ENCODE measurements around the gene SLC35F3. TPM values are rescaled to one million over a fixed set of nuclear protein-coding genes. Genes with fewer than 3 reads are reported as not detected.

The SLC35F3 gene
- total and polyA plus RNA-seq, 2 donors from 2014 or later: 0.41 to 0.66 TPM

GRCh38 chr1:234362558-234362957, 458.1 kb downstream of the SLC35F3 start:
- intact Hi-C loops (cut with DNase I): no loop called here
- no peak overlapping the region for H3K9ac ChIP-seq (ENCODE audit: low read length in 3 of 3)
- TF ChIP-seq, protein P1, sequence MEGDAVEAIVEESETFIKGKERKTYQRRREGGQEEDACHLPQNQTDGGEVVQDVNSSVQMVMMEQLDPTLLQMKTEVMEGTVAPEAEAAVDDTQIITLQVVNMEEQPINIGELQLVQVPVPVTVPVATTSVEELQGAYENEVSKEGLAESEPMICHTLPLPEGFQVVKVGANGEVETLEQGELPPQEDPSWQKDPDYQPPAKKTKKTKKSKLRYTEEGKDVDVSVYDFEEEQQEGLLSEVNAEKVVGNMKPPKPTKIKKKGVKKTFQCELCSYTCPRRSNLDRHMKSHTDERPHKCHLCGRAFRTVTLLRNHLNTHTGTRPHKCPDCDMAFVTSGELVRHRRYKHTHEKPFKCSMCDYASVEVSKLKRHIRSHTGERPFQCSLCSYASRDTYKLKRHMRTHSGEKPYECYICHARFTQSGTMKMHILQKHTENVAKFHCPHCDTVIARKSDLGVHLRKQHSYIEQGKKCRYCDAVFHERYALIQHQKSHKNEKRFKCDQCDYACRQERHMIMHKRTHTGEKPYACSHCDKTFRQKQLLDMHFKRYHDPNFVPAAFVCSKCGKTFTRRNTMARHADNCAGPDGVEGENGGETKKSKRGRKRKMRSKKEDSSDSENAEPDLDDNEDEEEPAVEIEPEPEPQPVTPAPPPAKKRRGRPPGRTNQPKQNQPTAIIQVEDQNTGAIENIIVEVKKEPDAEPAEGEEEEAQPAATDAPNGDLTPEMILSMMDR (IDR thresholded peaks at IDR 0.05; ENCODE audit: borderline replicate concordance, extremely low read depth, insufficient read depth): no peak
- DNase-seq (no peak), FAIRE-seq (no peak)
- H3K36me3 ChIP-seq (ENCODE audit: control insufficient read depth in 2 of 3, insufficient read depth in 3 of 3, low read length in 3 of 3): no peaks in the 10 kb centered on the region
- no peak overlapping the region for H3K27ac ChIP-seq (ENCODE audit: low read depth in 2 of 2, low read length in 2 of 2)
- H3K4me3 ChIP-seq (ENCODE audit: low read length in 3 of 3): no peak overlapping the region
- no peaks in the 10 kb centered on the region for H3K27me3 ChIP-seq (ENCODE audit: control insufficient read depth, insufficient read depth, low read length)
- H3K9me3 ChIP-seq (ENCODE audit: control insufficient read depth in 2 of 3, insufficient read depth in 1 of 3, low read length in 3 of 3): no peaks in the 10 kb centered on the region
- no peaks in the 10 kb centered on the region for H3K4me1 ChIP-seq (ENCODE audit: control insufficient read depth in 2 of 3, insufficient read depth in 2 of 3, low read depth in 1 of 3, low read length in 3 of 3)

DNA sequence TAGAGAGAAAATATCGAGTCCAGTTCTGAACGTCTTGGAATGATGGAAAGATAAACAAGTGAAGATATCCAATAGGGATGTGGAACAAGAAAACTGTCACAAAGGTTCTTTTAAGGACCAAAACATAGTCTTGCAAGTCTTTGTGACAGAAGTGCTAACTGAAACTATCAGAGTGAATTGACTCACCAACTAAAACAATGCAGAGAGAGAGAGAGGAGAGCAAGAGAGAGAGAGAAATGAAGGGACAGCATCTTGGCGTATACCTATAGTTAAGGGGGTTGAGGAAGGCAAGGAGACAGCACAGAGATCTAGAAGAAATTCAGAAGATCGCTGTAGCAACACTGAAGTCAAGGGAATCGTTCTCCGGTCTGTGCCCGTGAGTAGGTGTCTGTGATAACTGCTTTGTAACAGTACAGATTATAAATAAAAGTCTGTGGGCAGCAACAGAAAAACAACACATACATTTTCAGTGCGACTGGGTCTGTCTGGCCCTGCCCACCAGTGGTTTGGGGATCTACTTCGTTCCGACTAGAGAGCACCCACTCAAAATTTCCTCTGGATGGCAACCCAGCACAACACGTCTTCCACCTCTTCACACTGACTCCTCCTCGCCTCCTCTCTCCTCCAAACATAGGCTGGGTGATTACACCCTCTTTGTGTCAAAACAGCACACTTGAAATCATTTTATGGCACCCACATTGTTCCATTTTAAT, 464.0 kb downstream of the SLC35F3 start:
- TF ChIP-seq, protein P1 (IDR thresholded peaks at IDR 0.05; ENCODE audit: borderline replicate concordance, extremely low read depth, insufficient read depth): no peak
- Histone ChIP-seq H3K4me1 (ENCODE audit: control insufficient read depth in 2 of 3, insufficient read depth in 2 of 3, low read depth in 1 of 3, low read length in 3 of 3) (peaks cover 0 to 5% (median 0%) of the 10 kb centered on the region in 3 donors), H3K27ac (ENCODE audit: low read depth in 2 of 2, low read length in 2 of 2) (no peak overlapping the region), H3K9me3 (ENCODE audit: control insufficient read depth in 2 of 3, insufficient read depth in 1 of 3, low read length in 3 of 3) (no peaks in the 10 kb centered on the region), H3K36me3 (ENCODE audit: control insufficient read depth in 2 of 3, insufficient read depth in 3 of 3, low read length in 3 of 3) (no peaks in the 10 kb centered on the region), H3K27me3 (ENCODE audit: control insufficient read depth, insufficient read depth, low read length) (no peaks in the 10 kb centered on the region), H3K4me3 (ENCODE audit: low read length in 3 of 3) (no peak overlapping the region), H3K9ac (ENCODE audit: low read length in 3 of 3) (no peak overlapping the region)
- intact Hi-C loops (cut with DNase I): no loop called here
- FAIRE-seq (no peak), DNase-seq (no peak)

DNA sequence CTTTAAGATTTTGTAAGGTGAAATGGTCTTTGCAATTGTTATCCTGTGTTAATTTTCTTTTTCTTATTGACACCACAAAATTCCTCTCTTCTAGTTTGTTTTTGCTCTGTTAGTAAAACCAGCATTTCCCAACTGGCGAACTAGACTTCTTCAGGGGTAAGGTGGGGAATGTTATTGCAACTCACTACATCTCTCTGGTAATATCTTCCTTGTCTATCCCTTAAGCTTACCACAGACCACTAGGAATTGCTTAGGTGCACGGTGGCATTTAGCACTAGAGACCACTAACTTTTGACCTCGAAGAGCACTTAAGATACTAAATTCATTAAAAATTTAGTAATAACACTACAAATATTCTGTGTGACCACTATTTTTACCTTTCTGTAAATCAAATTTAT, 464.6 kb downstream of the SLC35F3 start:
- TF ChIP-seq, protein P1 (IDR thresholded peaks at IDR 0.05; ENCODE audit: borderline replicate concordance, extremely low read depth, insufficient read depth): no peak
- Histone ChIP-seq H3K9ac (ENCODE audit: low read length in 3 of 3) (no peak overlapping the region), H3K4me3 (ENCODE audit: low read length in 3 of 3) (no peak overlapping the region), H3K9me3 (ENCODE audit: control insufficient read depth in 2 of 3, insufficient read depth in 1 of 3, low read length in 3 of 3) (no peaks in the 10 kb centered on the region), H3K4me1 (ENCODE audit: control insufficient read depth in 2 of 3, insufficient read depth in 2 of 3, low read depth in 1 of 3, low read length in 3 of 3) (peaks cover 0 to 5% (median 0%) of the 10 kb centered on the region in 3 donors), H3K27ac (ENCODE audit: low read depth in 2 of 2, low read length in 2 of 2) (no peak overlapping the region), H3K36me3 (ENCODE audit: control insufficient read depth in 2 of 3, insufficient read depth in 3 of 3, low read length in 3 of 3) (no peaks in the 10 kb centered on the region), H3K27me3 (ENCODE audit: control insufficient read depth, insufficient read depth, low read length) (no peaks in the 10 kb centered on the region)
- FAIRE-seq (no peak), DNase-seq (no peak)
- intact Hi-C loops (cut with DNase I): no loop called here

All from kidney (tissue), 14 donors.